Liver (tissue), 9 donors: ENCODE data around the gene DOCK1. TPM values are rescaled to one million over a fixed set of nuclear protein-coding genes. Genes with fewer than 3 reads are reported as not detected.

ENCODE experiments used
- DNase-seq: peaks from one replicate; pipeline ENCODE4 v3.0.0-alpha.2; 2017; ENCODE audit warnings: low spot score
- H3K27ac ChIP-seq, 2 donors: one replicate each; pipeline ENCODE4 v1.7.0; 2013; ENCODE audit warnings: inconsistent platforms in 2 of 2, low read length in 2 of 2, control low read depth in 1 of 2, low read depth in 1 of 2, mild to moderate bottlenecking in 1 of 2
- H3K27me3 ChIP-seq, 4 donors: one replicate each; pipeline versions ENCODE4 v1.6.1 to v1.7.0; 2013; ENCODE audit warnings: low read length in 3 of 4, inconsistent platforms in 1 of 4, mild to moderate bottlenecking in 1 of 4, moderate library complexity in 1 of 4; ENCODE audit not compliant: control insufficient read depth in 4 of 4, insufficient read depth in 4 of 4
- H3K36me3 ChIP-seq, 4 donors: one replicate each; pipeline versions ENCODE4 v1.6.1 to v1.7.0; 2013; ENCODE audit warnings: low read length in 3 of 4, mild to moderate bottlenecking in 3 of 4, low read depth in 1 of 4, moderate library complexity in 1 of 4; ENCODE audit not compliant: control insufficient read depth in 4 of 4, insufficient read depth in 3 of 4
- H3K4me1 ChIP-seq, 4 donors: one replicate each; pipeline versions ENCODE4 v1.6.1 to v1.7.0; 2013; ENCODE audit warnings: low read length in 3 of 4, mild to moderate bottlenecking in 3 of 4, moderate library complexity in 1 of 4; ENCODE audit not compliant: control insufficient read depth in 4 of 4, insufficient read depth in 4 of 4
- H3K4me3 ChIP-seq, 3 donors: one replicate each; pipeline versions ENCODE4 v1.6.1 to v1.7.0; 2013; ENCODE audit warnings: low read length in 3 of 3, control low read depth in 1 of 3, low read depth in 1 of 3, mild to moderate bottlenecking in 1 of 3
- H3K9ac ChIP-seq, 2 donors: one replicate each; pipeline ENCODE4 v1.7.0; 2013; ENCODE audit warnings: low read length in 2 of 2, mild to moderate bottlenecking in 2 of 2, moderate library complexity in 2 of 2, control low read depth in 1 of 2, low read depth in 1 of 2
- H3K9me3 ChIP-seq, 4 donors: one replicate each; pipeline versions ENCODE4 v1.6.1 to v1.7.0; 2013; ENCODE audit warnings: low read length in 3 of 4; ENCODE audit not compliant: control insufficient read depth in 4 of 4
- ATF3 ChIP-seq: IDR thresholded peaks from 2 replicates; pipeline ENCODE4 v1.6.1; 2016; ENCODE audit warnings: antibody characterized with exemption
- EGR1 ChIP-seq, 2 donors: IDR thresholded peaks; 2 replicates each; pipeline ENCODE4 v1.6.1; 2016 to 2018; ENCODE audit warnings: antibody characterized with exemption in 2 of 2, low read depth in 2 of 2
- FOXA1 ChIP-seq: IDR thresholded peaks from 2 replicates; pipeline ENCODE4 v1.6.1; 2016; ENCODE audit warnings: antibody characterized with exemption
- FOXA2 ChIP-seq: IDR thresholded peaks from 2 replicates; pipeline ENCODE4 v1.6.1; 2016; ENCODE audit warnings: antibody characterized with exemption
- GABPA ChIP-seq, 2 donors: IDR thresholded peaks in 1 of 2; conservative IDR thresholded peaks in 1 of 2; 2 replicates each; pipeline ENCODE4 v1.6.1; 2016; ENCODE audit warnings: antibody characterized with exemption in 2 of 2, mild to moderate bottlenecking in 1 of 2, moderate library complexity in 1 of 2
- HNF4A ChIP-seq, 2 donors: conservative IDR thresholded peaks; 2 replicates each; pipeline ENCODE4 v1.6.1; 2016; ENCODE audit warnings: antibody characterized with exemption in 2 of 2, mild to moderate bottlenecking in 2 of 2
- HNF4G ChIP-seq: IDR thresholded peaks from 2 replicates; pipeline ENCODE4 v1.6.1; 2016; ENCODE audit warnings: antibody characterized with exemption
- JUND ChIP-seq, 2 donors: IDR thresholded peaks; 2 replicates each; pipeline ENCODE4 v1.6.1; 2016; ENCODE audit warnings: antibody characterized with exemption in 2 of 2
- MAX ChIP-seq: IDR thresholded peaks from 2 replicates; pipeline ENCODE4 v1.6.1; 2016; ENCODE audit warnings: antibody characterized with exemption
- NR2F2 ChIP-seq: IDR thresholded peaks from 2 replicates; pipeline ENCODE4 v1.6.1; 2016; ENCODE audit warnings: antibody characterized with exemption
- RAD21 ChIP-seq, 2 donors: IDR thresholded peaks; 2 replicates each; pipeline ENCODE4 v1.6.1; 2016; ENCODE audit warnings: antibody characterized with exemption in 2 of 2, mild to moderate bottlenecking in 2 of 2
- RXRA ChIP-seq, 2 donors: IDR thresholded peaks; 2 replicates each; pipeline ENCODE4 v1.6.1; 2017 to 2018; ENCODE audit warnings: antibody characterized with exemption in 2 of 2, mild to moderate bottlenecking in 1 of 2
- SP1 ChIP-seq: IDR thresholded peaks from 2 replicates; pipeline ENCODE4 v1.6.1; 2018; ENCODE audit warnings: antibody characterized with exemption, mild to moderate bottlenecking
- TAF1 ChIP-seq: conservative IDR thresholded peaks from 2 replicates; pipeline ENCODE4 v1.6.1; 2016; ENCODE audit warnings: antibody characterized with exemption, mild to moderate bottlenecking
- YY1 ChIP-seq: IDR thresholded peaks from 2 replicates; pipeline ENCODE4 v1.6.1; 2016; ENCODE audit warnings: antibody characterized with exemption, mild to moderate bottlenecking
- ZBTB33 ChIP-seq: IDR thresholded peaks from 2 replicates; pipeline ENCODE4 v1.6.1; 2016; ENCODE audit warnings: antibody characterized with exemption
- WGBS: extraction: QIAGEN DNeasy Blood & Tissue Kit; methylation state at CpG from one replicate; pipeline ENCODE4 v1.1.7; 2013; 5-methylcytosine and 5-hydroxymethylcytosine counted together
- polyA plus RNA-seq, 2 donors: library from polyadenylated mRNA; stranded (reverse) in 1 of 2; unstranded in 1 of 2; fragments of 200-250 nt in 1 of 2; fragments of >200 nt in 1 of 2; fragmentation: Nextera tagmentation in 1 of 2; extraction: Ambion mirVana in 1 of 2; gene quantifications; one replicate each; pipeline versions ENCODE4 v1.2.1 to v1.2.3, GENCODE V29; 2013 to 2015
- total RNA-seq, 2 donors: library from RNA; depleted of rRNA; stranded (reverse); fragments of >200 nt; gene quantifications; one replicate each; pipeline ENCODE4 v1.2.3, GENCODE V29; 2014
- TF ChIP-seq, protein P1 (sequence below): fragments of 150-350 bp; IDR thresholded peaks from 2 replicates; pipeline ENCODE4 v1.5.1; 2017; ENCODE audit warnings: improper control_type of control experiment, low read depth, low read length; ENCODE audit not compliant: missing input control
- TF ChIP-seq, protein P2 (sequence below): IDR thresholded peaks from 2 replicates; pipeline ENCODE4 v1.6.1; 2016; ENCODE audit warnings: antibody characterized with exemption, mild to moderate bottlenecking
- donor health status: healthy.
- donor health status: healthy.
- donor health status: healthy.
- donor health status: healthy.
- donor health status: healthy.

The DOCK1 gene
- total and polyA plus RNA-seq, 4 donors = 3.8 to 28.8 (median 9.1) TPM

GRCh38 chr10:127442220-127442525 is 536.9 kb downstream of the DOCK1 start:
- H3K4me3 ChIP-seq = no peak overlapping the region
- H3K27me3 ChIP-seq = no peaks in the 10 kb centered on the region
- H3K36me3 ChIP-seq = peaks cover 0 to 34% (median 9%) of the 10 kb centered on the region in 4 donors
- no peaks in the 10 kb centered on the region for H3K9me3 ChIP-seq
- no peaks in the 10 kb centered on the region for H3K4me1 ChIP-seq
- WGBS = 89% methylated on average over 5 of the region's 5 CpGs
- DNase-seq = no peak
- TF ChIP-seq RXRA (IDR thresholded peaks at IDR 0.05) = no peak
- TF ChIP-seq RAD21 (IDR thresholded peaks at IDR 0.05) = no peak
- TF ChIP-seq MAX = no peak
- TF ChIP-seq ZBTB33 = no peak
- TF ChIP-seq, protein P1, sequence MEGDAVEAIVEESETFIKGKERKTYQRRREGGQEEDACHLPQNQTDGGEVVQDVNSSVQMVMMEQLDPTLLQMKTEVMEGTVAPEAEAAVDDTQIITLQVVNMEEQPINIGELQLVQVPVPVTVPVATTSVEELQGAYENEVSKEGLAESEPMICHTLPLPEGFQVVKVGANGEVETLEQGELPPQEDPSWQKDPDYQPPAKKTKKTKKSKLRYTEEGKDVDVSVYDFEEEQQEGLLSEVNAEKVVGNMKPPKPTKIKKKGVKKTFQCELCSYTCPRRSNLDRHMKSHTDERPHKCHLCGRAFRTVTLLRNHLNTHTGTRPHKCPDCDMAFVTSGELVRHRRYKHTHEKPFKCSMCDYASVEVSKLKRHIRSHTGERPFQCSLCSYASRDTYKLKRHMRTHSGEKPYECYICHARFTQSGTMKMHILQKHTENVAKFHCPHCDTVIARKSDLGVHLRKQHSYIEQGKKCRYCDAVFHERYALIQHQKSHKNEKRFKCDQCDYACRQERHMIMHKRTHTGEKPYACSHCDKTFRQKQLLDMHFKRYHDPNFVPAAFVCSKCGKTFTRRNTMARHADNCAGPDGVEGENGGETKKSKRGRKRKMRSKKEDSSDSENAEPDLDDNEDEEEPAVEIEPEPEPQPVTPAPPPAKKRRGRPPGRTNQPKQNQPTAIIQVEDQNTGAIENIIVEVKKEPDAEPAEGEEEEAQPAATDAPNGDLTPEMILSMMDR = no peak
- TF ChIP-seq, protein P2, sequence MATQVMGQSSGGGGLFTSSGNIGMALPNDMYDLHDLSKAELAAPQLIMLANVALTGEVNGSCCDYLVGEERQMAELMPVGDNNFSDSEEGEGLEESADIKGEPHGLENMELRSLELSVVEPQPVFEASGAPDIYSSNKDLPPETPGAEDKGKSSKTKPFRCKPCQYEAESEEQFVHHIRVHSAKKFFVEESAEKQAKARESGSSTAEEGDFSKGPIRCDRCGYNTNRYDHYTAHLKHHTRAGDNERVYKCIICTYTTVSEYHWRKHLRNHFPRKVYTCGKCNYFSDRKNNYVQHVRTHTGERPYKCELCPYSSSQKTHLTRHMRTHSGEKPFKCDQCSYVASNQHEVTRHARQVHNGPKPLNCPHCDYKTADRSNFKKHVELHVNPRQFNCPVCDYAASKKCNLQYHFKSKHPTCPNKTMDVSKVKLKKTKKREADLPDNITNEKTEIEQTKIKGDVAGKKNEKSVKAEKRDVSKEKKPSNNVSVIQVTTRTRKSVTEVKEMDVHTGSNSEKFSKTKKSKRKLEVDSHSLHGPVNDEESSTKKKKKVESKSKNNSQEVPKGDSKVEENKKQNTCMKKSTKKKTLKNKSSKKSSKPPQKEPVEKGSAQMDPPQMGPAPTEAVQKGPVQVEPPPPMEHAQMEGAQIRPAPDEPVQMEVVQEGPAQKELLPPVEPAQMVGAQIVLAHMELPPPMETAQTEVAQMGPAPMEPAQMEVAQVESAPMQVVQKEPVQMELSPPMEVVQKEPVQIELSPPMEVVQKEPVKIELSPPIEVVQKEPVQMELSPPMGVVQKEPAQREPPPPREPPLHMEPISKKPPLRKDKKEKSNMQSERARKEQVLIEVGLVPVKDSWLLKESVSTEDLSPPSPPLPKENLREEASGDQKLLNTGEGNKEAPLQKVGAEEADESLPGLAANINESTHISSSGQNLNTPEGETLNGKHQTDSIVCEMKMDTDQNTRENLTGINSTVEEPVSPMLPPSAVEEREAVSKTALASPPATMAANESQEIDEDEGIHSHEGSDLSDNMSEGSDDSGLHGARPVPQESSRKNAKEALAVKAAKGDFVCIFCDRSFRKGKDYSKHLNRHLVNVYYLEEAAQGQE = no peak
- no peak for TF ChIP-seq FOXA2
- TF ChIP-seq SP1 = no peak
- TF ChIP-seq ATF3 = no peak
- TF ChIP-seq YY1 = no peak
- no peak for TF ChIP-seq HNF4G
- no peak for TF ChIP-seq HNF4A (conservative IDR thresholded peaks at IDR 0.05)
- no peak for TF ChIP-seq JUND (IDR thresholded peaks at IDR 0.05)
- TF ChIP-seq EGR1 (IDR thresholded peaks at IDR 0.05; ENCODE audit: low read depth in 2 of 2) = no peak
- TF ChIP-seq FOXA1 = no peak
- no peak for TF ChIP-seq GABPA (IDR thresholded peaks at IDR 0.05 in 1 of 2, conservative IDR thresholded peaks at IDR 0.05 in 1 of 2)
- TF ChIP-seq NR2F2 = no peak
- no peak for TF ChIP-seq TAF1
- no peak overlapping the region for H3K27ac ChIP-seq
- H3K9ac ChIP-seq = no peak overlapping the region

DNA sequence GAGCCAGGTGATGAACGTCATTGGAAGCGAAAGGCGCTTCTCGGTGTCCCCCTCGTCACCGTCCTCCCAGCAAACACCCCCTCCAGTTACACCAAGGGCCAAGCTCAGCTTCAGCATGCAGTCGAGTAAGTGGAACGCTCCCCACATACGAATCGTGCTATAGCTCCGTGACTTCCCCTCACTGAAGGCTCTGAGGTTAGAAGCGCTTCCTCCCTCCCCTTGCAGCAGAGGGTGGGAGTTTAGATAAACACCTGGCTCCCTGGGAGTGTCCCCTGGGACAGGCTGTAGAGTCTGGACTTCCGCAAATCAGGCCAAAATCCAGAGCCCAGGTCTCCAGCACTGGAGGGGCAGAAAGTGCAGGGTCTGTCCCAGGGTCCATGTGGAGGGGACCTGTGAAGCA is 538.9 kb downstream of the DOCK1 start:
- Histone ChIP-seq H3K27me3 (no peaks in the 10 kb centered on the region), H3K36me3 (peaks cover 0 to 37% (median 10%) of the 10 kb centered on the region in 4 donors), H3K4me3 (no peak overlapping the region), H3K9ac (no peak overlapping the region), H3K9me3 (no peaks in the 10 kb centered on the region), H3K27ac (no peak overlapping the region), H3K4me1 (no peaks in the 10 kb centered on the region)
- 94% methylated on average over 13 of the region's 13 CpGs for WGBS
- DNase-seq = no peak
- TF ChIP-seq YY1 (no peak), HNF4A (conservative IDR thresholded peaks at IDR 0.05) (no peak), SP1 (no peak), TAF1 (no peak), NR2F2 (no peak), JUND (IDR thresholded peaks at IDR 0.05) (no peak), FOXA2 (no peak), ZBTB33 (no peak), ATF3 (no peak), RAD21 (IDR thresholded peaks at IDR 0.05) (no peak), RXRA (IDR thresholded peaks at IDR 0.05) (no peak)
- TF ChIP-seq, protein P2 = no peak
